Parathyroid adenoma (tissue), 2 donors: ENCODE results near the gene CFAP221.

Experiments
- H2AFZ ChIP-seq: fragments of 300-600 bp; sonication (generic); one replicate; pipeline ENCODE4 v1.7.0; 2017; ENCODE audit warnings: antibody characterized with exemption, mild to moderate bottlenecking
- H3K27ac ChIP-seq: fragments of 300-600 bp; sonication (generic); one replicate; pipeline ENCODE4 v1.7.0; 2017
- H3K27me3 ChIP-seq: fragments of 300-600 bp; sonication (generic); one replicate; pipeline ENCODE4 v1.7.0; 2017; ENCODE audit warnings: low read length; ENCODE audit not compliant: control insufficient read depth, insufficient read depth
- H3K36me3 ChIP-seq: fragments of 300-600 bp; sonication (generic); one replicate; pipeline ENCODE4 v1.7.0; 2017; ENCODE audit warnings: low read length; ENCODE audit not compliant: control insufficient read depth, insufficient read depth
- H3K4me1 ChIP-seq: fragments of 300-600 bp; sonication (generic); one replicate; pipeline ENCODE4 v1.7.0; 2017; ENCODE audit warnings: control low read depth
- H3K4me2 ChIP-seq: fragments of 300-600 bp; sonication (generic); one replicate; pipeline ENCODE4 v1.7.0; 2017; ENCODE audit warnings: low read length
- H3K4me3 ChIP-seq: fragments of 300-600 bp; sonication (generic); one replicate; pipeline ENCODE4 v1.7.0; 2017; ENCODE audit warnings: low read depth, low read length
- H3K79me2 ChIP-seq: fragments of 300-600 bp; sonication (generic); one replicate; pipeline ENCODE4 v1.7.0; 2017; ENCODE audit warnings: control low read depth
- H3K9ac ChIP-seq: fragments of 300-600 bp; sonication (generic); one replicate; pipeline ENCODE4 v1.7.0; 2017; ENCODE audit warnings: mild to moderate bottlenecking
- H3K9me3 ChIP-seq: fragments of 300-600 bp; sonication (generic); one replicate; pipeline ENCODE4 v1.7.0; 2017; ENCODE audit warnings: low read length; ENCODE audit not compliant: control insufficient read depth
- CTCF ChIP-seq: fragments of 300-600 bp; sonication (generic); IDR thresholded peaks from one replicate; pipeline ENCODE4 v1.7.0; 2017; ENCODE audit warnings: antibody characterized with exemption, mild to moderate bottlenecking
- donor health status: primary hyperparathyroidism.

Gene CFAP221

GRCh38 chr2:119671016-119671415 lies 126.8 kb downstream of the CFAP221 start:
- Histone ChIP-seq H3K4me3 (no peak overlapping the region), H3K36me3 (no peaks in the 10 kb centered on the region), H3K9me3 (no peaks in the 10 kb centered on the region), H3K79me2 (no peaks in the 10 kb centered on the region), H3K9ac (no peak overlapping the region), H3K4me1 (no peaks in the 10 kb centered on the region), H3K27me3 (no peaks in the 10 kb centered on the region), H3K27ac (no peak overlapping the region), H2AFZ (no peak overlapping the region), H3K4me2 (no peak overlapping the region)
- no peak for TF ChIP-seq CTCF

- Histone ChIP-seq H3K4me1 (no peaks in the 10 kb centered on the region), H3K4me3 (no peak overlapping the region), H3K27me3 (no peaks in the 10 kb centered on the region), H3K9me3 (no peaks in the 10 kb centered on the region), H3K79me2 (no peaks in the 10 kb centered on the region), H3K4me2 (no peak overlapping the region), H3K27ac (no peak overlapping the region), H3K9ac (no peak overlapping the region), H2AFZ (no peak overlapping the region), H3K36me3 (no peaks in the 10 kb centered on the region)
- no peak for TF ChIP-seq CTCF
These were observed 127.5 kb downstream of the CFAP221 start for GRCh38 chr2:119671752-119672151.

DNA sequence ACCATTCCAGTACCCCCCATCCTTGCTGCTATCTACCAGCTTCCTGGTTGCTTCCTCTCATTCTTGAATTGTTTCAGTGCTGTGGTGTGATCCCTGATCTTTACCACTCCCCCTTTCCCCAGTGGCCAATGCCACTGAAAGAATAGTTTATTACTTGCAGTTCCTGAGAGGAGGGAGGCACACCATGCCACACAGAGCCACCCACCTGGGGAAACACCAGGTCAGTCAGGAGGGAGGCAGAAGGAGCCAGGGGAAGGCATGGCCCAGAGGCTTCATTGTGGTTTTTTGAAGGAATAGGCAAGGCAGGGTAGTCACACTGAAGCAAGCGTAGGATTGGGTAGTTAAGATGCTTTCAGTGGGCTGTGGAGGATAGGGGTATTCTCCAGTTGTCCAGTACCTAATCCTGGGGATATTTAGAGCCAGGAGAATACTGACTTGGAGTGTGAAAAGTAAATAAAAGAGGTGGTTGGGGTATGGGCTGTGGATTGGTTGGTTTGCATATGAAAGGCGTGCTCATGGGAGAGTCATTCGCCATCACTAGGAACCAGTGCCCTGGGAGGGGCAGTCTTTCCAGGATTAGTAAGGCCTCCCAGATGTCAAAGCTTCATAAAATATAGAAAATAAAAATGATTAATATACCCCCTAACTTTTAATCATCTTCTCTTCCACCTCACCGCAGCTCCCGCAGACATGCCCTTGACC lies 128.1 kb downstream of the CFAP221 start:
- no peak for TF ChIP-seq CTCF
- Histone ChIP-seq H3K4me2 (no peak overlapping the region), H3K4me1 (no peaks in the 10 kb centered on the region), H2AFZ (no peak overlapping the region), H3K27me3 (no peaks in the 10 kb centered on the region), H3K79me2 (no peaks in the 10 kb centered on the region), H3K27ac (no peak overlapping the region), H3K4me3 (no peak overlapping the region), H3K9me3 (no peaks in the 10 kb centered on the region), H3K36me3 (no peaks in the 10 kb centered on the region), H3K9ac (no peak overlapping the region)

GRCh38 chr2:119673796-119674195 lies 129.5 kb downstream of the CFAP221 start:
- H3K9ac ChIP-seq: no peak overlapping the region
- no peaks in the 10 kb centered on the region for H3K4me1 ChIP-seq
- H3K4me2 ChIP-seq: no peak overlapping the region
- H3K27ac ChIP-seq: no peak overlapping the region
- no peaks in the 10 kb centered on the region for H3K27me3 ChIP-seq
- H3K9me3 ChIP-seq: no peaks in the 10 kb centered on the region
- H3K36me3 ChIP-seq: no peaks in the 10 kb centered on the region
- no peak overlapping the region for H3K4me3 ChIP-seq
- H3K79me2 ChIP-seq: no peaks in the 10 kb centered on the region
- no peak overlapping the region for H2AFZ ChIP-seq
- TF ChIP-seq CTCF: no peak
